ENCODE data around the gene CSNK2A3. TPM values are rescaled to one million over a fixed set of nuclear protein-coding genes. Genes with fewer than 3 reads are reported as not detected.

The CSNK2A3 gene
- total RNA-seq, 1 experiment from 2014 or later, result 1.7 TPM

DNA sequence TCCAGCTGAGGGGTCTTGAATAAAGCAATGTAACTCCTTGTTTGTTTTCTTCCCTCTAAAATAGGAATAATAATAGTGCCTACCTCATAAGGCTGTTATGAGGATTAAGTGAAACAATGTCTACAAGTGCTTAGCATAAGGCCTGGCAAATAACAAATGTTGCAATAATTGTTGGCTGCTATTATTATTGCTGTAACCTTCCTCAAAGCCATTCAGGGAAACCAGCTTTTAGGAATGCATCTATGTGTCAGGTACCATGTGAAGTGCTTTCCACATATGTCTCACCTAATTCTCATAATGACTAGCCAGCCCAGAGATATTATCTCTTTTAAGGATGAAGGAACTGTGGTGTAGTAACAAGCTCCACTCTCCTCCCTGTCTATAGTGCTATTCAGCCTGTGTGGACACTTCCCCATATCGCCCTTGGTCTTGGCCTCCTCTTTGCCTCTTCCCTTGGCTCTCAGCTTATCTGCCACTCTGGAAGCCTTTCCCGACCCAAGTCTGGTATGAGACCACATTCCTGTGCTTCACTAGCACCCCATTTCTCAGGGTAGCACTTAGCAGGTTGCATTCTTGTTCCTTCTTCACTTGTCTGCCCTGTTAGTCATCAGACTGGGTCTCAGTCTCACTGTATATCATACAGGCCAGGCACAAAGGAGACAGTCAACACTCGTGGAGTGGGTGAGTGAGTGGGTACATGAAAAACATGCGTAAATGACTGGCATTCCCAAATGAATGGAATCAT lies 23.8 kb downstream of the CSNK2A3 start:
- Histone ChIP-seq H3K4me2 (ENCODE audit: insufficient read depth, insufficient read length, low read length) (no peak overlapping the region), H3K27ac (ENCODE audit: insufficient read length, low read depth, low read length) (no peak overlapping the region), H2BK120ac (ENCODE audit: low read depth, low read length, poor library complexity, severe bottlenecking) (no peak overlapping the region), H3K79me1 (ENCODE audit: insufficient read depth, low read depth, low read length, poor library complexity, severe bottlenecking) (no peaks in the 10 kb centered on the region), H4K5ac (ENCODE audit: insufficient read length, low read depth, low read length) (no peak overlapping the region), H3K4ac (ENCODE audit: low read depth, low read length) (no peak overlapping the region), H3K27me3 (ENCODE audit: insufficient read depth, low read length) (no peaks in the 10 kb centered on the region), H4K91ac (ENCODE audit: insufficient read length, low read depth, low read length) (no peak overlapping the region), H3K56ac (ENCODE audit: insufficient read length, low read depth, low read length) (no peak overlapping the region), H3K18ac (ENCODE audit: insufficient read length, low read depth, low read length) (no peak overlapping the region), H3K79me2 (ENCODE audit: insufficient read depth, low read length) (no peaks in the 10 kb centered on the region), H2BK5ac (ENCODE audit: insufficient read length, low read length) (no peak overlapping the region), H3K4me1 (ENCODE audit: insufficient read depth, low read length) (no peaks in the 10 kb centered on the region), H3K23me2 (ENCODE audit: insufficient read length, low read depth, low read length, poor library complexity, severe bottlenecking) (no peaks in the 10 kb centered on the region), H4K8ac (replicated peaks; ENCODE audit: insufficient read length, low read depth, low read length) (no peak overlapping the region), H2BK15ac (ENCODE audit: low read depth, low read length) (no peak overlapping the region), H3K9ac (ENCODE audit: extremely low read depth, insufficient read length, low read length) (no peak overlapping the region), H2AFZ (ENCODE audit: low read length) (no peak overlapping the region), H3K23ac (ENCODE audit: insufficient read length, low read depth, low read length) (no peak overlapping the region), H2BK12ac (ENCODE audit: insufficient read length, low read depth, low read length) (no peak overlapping the region), H3T11ph (ENCODE audit: low read length) (no peak overlapping the region), H3K14ac (ENCODE audit: insufficient read depth, low read length) (no peak overlapping the region), H3K9me3 (ENCODE audit: control insufficient read depth, low read depth, low read length) (no peaks in the 10 kb centered on the region), H2BK20ac (ENCODE audit: low read depth, low read length, poor library complexity, severe bottlenecking) (no peak overlapping the region), H2AK5ac (ENCODE audit: insufficient read length, low read length) (no peak overlapping the region), H4K20me1 (ENCODE audit: control insufficient read depth, insufficient read depth, insufficient read length) (no peaks in the 10 kb centered on the region)
- H3K27me3 Mint-ChIP-seq (ENCODE audit: low read depth), result no peaks in the 10 kb centered on the region
- no peaks in the 10 kb centered on the region for H3K9me3 Mint-ChIP-seq
- H3K27ac Mint-ChIP-seq, result no peak overlapping the region
- no peak for TF ChIP-seq CTCF (conservative IDR thresholded peaks at IDR 0.05)
- H3K4me1 Mint-ChIP-seq, result peaks cover 0 to 13% of the 10 kb centered on the region in 2 experiments; a peak in 2 of 4 replicates
- H3K4me3 Mint-ChIP-seq, result no peak overlapping the region
- DNase-seq, result no peak
- no CpG with 5 or more reads among the region's 4 CpGs for WGBS (ENCODE audit: extremely low coverage, insufficient read length, low lambda C conversion rate)
- H3K36me3 Mint-ChIP-seq (ENCODE audit: insufficient read depth in 1 of 3, low read depth in 3 of 3), result peaks cover 0 to 10% (median 0%) of the 10 kb centered on the region in 3 experiments; a peak in 4 of 7 replicates

All from H9 (cell line).